ENCODE results near the gene ISOC2. TPM values are rescaled to one million over a fixed set of nuclear protein-coding genes. Genes with fewer than 3 reads are reported as not detected.

ISOC2 gene
- total RNA-seq, 1 donor from 2014 or later: 58.8 TPM

- Mint-ChIP-seq H3K4me1 (ENCODE audit: low read depth, unreplicated experiment) (peaks cover 10% of the 10 kb centered on the region), H3K4me3 (ENCODE audit: unreplicated experiment) (no peak overlapping the region), H3K9me3 (ENCODE audit: unreplicated experiment) (no peaks in the 10 kb centered on the region), H3K36me3 (ENCODE audit: low read depth, unreplicated experiment) (peaks cover 8% of the 10 kb centered on the region), H3K27me3 (ENCODE audit: low read depth, unreplicated experiment) (no peaks in the 10 kb centered on the region), H3K27ac (ENCODE audit: unreplicated experiment) (no peak overlapping the region)
- peak; percentile 24 for DNase-seq (ENCODE audit: low read depth)
- FAIRE-seq: no peak
- Histone ChIP-seq H3K4me2 (ENCODE audit: low read length) (peak overlapping the region; percentile 76), H2AFZ (ENCODE audit: low read depth, low read length) (no peak overlapping the region), H3K79me2 (ENCODE audit: insufficient read depth, low read length) (no peaks in the 10 kb centered on the region), H3K4me1 (ENCODE audit: insufficient read depth, low read length) (peaks cover 32% of the 10 kb centered on the region), H3K27ac (ENCODE audit: low read depth, low read length) (peak overlapping the region; percentile 12), H3K9me3 (ENCODE audit: insufficient read depth, low read depth, low read length) (no peaks in the 10 kb centered on the region), H3K4me3 (ENCODE audit: insufficient read depth, low read depth, low read length) (peak overlapping the region; percentile 1), H3K9ac (ENCODE audit: low read length) (no peak overlapping the region), H3K36me3 (ENCODE audit: insufficient read depth, low read length) (no peaks in the 10 kb centered on the region), H4K20me1 (ENCODE audit: insufficient read depth, low read length) (no peaks in the 10 kb centered on the region), H3K27me3 (ENCODE audit: insufficient read depth, low read length) (no peaks in the 10 kb centered on the region)
- TF ChIP-seq, protein P1, sequence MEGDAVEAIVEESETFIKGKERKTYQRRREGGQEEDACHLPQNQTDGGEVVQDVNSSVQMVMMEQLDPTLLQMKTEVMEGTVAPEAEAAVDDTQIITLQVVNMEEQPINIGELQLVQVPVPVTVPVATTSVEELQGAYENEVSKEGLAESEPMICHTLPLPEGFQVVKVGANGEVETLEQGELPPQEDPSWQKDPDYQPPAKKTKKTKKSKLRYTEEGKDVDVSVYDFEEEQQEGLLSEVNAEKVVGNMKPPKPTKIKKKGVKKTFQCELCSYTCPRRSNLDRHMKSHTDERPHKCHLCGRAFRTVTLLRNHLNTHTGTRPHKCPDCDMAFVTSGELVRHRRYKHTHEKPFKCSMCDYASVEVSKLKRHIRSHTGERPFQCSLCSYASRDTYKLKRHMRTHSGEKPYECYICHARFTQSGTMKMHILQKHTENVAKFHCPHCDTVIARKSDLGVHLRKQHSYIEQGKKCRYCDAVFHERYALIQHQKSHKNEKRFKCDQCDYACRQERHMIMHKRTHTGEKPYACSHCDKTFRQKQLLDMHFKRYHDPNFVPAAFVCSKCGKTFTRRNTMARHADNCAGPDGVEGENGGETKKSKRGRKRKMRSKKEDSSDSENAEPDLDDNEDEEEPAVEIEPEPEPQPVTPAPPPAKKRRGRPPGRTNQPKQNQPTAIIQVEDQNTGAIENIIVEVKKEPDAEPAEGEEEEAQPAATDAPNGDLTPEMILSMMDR (IDR thresholded peaks at IDR 0.05; ENCODE audit: insufficient read depth, low read depth, low read length): no peak
- no peak for TF ChIP-seq EZH2 (IDR thresholded peaks at IDR 0.05; ENCODE audit: insufficient read depth, low read length)
Measured at GRCh38 chr19:55493052-55493644, 31.7 kb upstream of the ISOC2 start.

- TF ChIP-seq EZH2 (IDR thresholded peaks at IDR 0.05; ENCODE audit: insufficient read depth, low read length): no peak
- TF ChIP-seq, protein P1 (IDR thresholded peaks at IDR 0.05; ENCODE audit: insufficient read depth, low read depth, low read length): no peak
- Histone ChIP-seq H3K27ac (ENCODE audit: low read depth, low read length) (no peak overlapping the region), H3K4me2 (ENCODE audit: low read length) (no peak overlapping the region), H3K4me3 (ENCODE audit: insufficient read depth, low read depth, low read length) (no peak overlapping the region), H3K9me3 (ENCODE audit: insufficient read depth, low read depth, low read length) (no peaks in the 10 kb centered on the region), H3K27me3 (ENCODE audit: insufficient read depth, low read length) (no peaks in the 10 kb centered on the region), H3K79me2 (ENCODE audit: insufficient read depth, low read length) (no peaks in the 10 kb centered on the region), H2AFZ (ENCODE audit: low read depth, low read length) (no peak overlapping the region), H3K9ac (ENCODE audit: low read length) (no peak overlapping the region), H3K36me3 (ENCODE audit: insufficient read depth, low read length) (no peaks in the 10 kb centered on the region), H3K4me1 (ENCODE audit: insufficient read depth, low read length) (peaks cover 38% of the 10 kb centered on the region), H4K20me1 (ENCODE audit: insufficient read depth, low read length) (no peaks in the 10 kb centered on the region)
- no peak overlapping the region for H3K4me3 Mint-ChIP-seq (ENCODE audit: unreplicated experiment)
- H3K27ac Mint-ChIP-seq (ENCODE audit: unreplicated experiment): no peak overlapping the region
- no peaks in the 10 kb centered on the region for H3K27me3 Mint-ChIP-seq (ENCODE audit: low read depth, unreplicated experiment)
- FAIRE-seq: no peak
- no peak for DNase-seq (ENCODE audit: low read depth)
- H3K4me1 Mint-ChIP-seq (ENCODE audit: low read depth, unreplicated experiment): peaks cover 12% of the 10 kb centered on the region
- peaks cover 6% of the 10 kb centered on the region for H3K36me3 Mint-ChIP-seq (ENCODE audit: low read depth, unreplicated experiment)
- no peaks in the 10 kb centered on the region for H3K9me3 Mint-ChIP-seq (ENCODE audit: unreplicated experiment)
Measured at GRCh38 chr19:55492362-55492944, 31.0 kb upstream of the ISOC2 start.

All from astrocyte (in vitro differentiated cells and primary cell).